ENCODE data around the gene SLC66A2.
"Not testable (repeated sequence)": the region's sequence is repeated elsewhere in the genome, so short reads cannot be mapped to it uniquely, and the experiment has no call there.

Gene SLC66A2

GRCh38 chr18:79868168-79868784 lies 83.2 kb downstream of the SLC66A2 start:
- no peak overlapping the region for H3K4me3 ChIP-seq (ENCODE audit: low read length)
- no peak for DNase-seq (ENCODE audit: low read depth)
- TF ChIP-seq CTCF (conservative IDR thresholded peaks at IDR 0.05; ENCODE audit: low read depth, low read length) = no peak

- H3K4me3 ChIP-seq (ENCODE audit: low read length) = no peak overlapping the region
- no peak for TF ChIP-seq CTCF (conservative IDR thresholded peaks at IDR 0.05; ENCODE audit: low read depth, low read length)
- no peak for DNase-seq (ENCODE audit: low read depth)
These were observed 83.8 kb downstream of the SLC66A2 start for GRCh38 chr18:79867666-79868065.

GRCh38 chr18:79866889-79867574 lies 84.4 kb downstream of the SLC66A2 start:
- H3K4me3 ChIP-seq (ENCODE audit: low read length) = no peak overlapping the region
- no peak for TF ChIP-seq CTCF (conservative IDR thresholded peaks at IDR 0.05; ENCODE audit: low read depth, low read length)
- DNase-seq (ENCODE audit: low read depth) = no peak

- DNase-seq (ENCODE audit: low read depth); H3K4me3 ChIP-seq (ENCODE audit: low read length): not testable (repeated sequence)
These were observed 85.5 kb downstream of the SLC66A2 start for GRCh38 chr18:79865951-79866350.

- DNase-seq (ENCODE audit: low read depth) = not testable (repeated sequence)
These were observed 86.5 kb downstream of the SLC66A2 start for GRCh38 chr18:79864955-79865354.

GRCh38 chr18:79864006-79864725 lies 87.3 kb downstream of the SLC66A2 start:
- no peak overlapping the region for H3K4me3 ChIP-seq (ENCODE audit: low read length)
- no peak for TF ChIP-seq CTCF (conservative IDR thresholded peaks at IDR 0.05; ENCODE audit: low read depth, low read length)
- DNase-seq (ENCODE audit: low read depth) = no peak

More at GRCh38 chr18:79864955-79865354, 86.5 kb downstream of the SLC66A2 start:
- not testable (repeated sequence) for H3K4me3 ChIP-seq (ENCODE audit: low read length)

- DNase-seq (ENCODE audit: low read depth) = no peak
- no peak for TF ChIP-seq CTCF (conservative IDR thresholded peaks at IDR 0.05; ENCODE audit: low read depth, low read length)
- no peak overlapping the region for H3K4me3 ChIP-seq (ENCODE audit: low read length)
These were observed 88.1 kb downstream of the SLC66A2 start for GRCh38 chr18:79863161-79864005.

All from retinal pigment epithelial cell (primary cell).